A673 (cell line): ENCODE results near the gene SESN2. TPM values are rescaled to one million over a fixed set of nuclear protein-coding genes. Genes with fewer than 3 reads are reported as not detected.

ENCODE experiments used
- BruUV-seq: library from RNA; stranded (reverse); fragments of 400-500 nt; replicated peaks from 2 replicates; lab custom pipeline; 2021; lab: Mats Ljungman, UMichigan
- CTCF ChIA-PET: fragments of 300-600 bp; sonication (Branson Sonifier 250); formaldehyde crosslinking; loops from one replicate; lab custom pipeline; 2022; ENCODE audit warnings: antibody characterized with exemption; lab: Charles Lee
- POLR2A ChIA-PET: fragments of 300-600 bp; sonication (Branson Sonifier 250); formaldehyde crosslinking; loops from one replicate; lab custom pipeline; 2022; ENCODE audit warnings: antibody characterized with exemption; ENCODE audit not compliant: low non-redundant PET; lab: Charles Lee
- DNase-seq: peaks from one replicate; pipeline ENCODE4 v3.0.0-alpha.2; 2015; ENCODE audit warnings: low spot score
- H3K27ac ChIP-seq: fragments of 200-600 bp; sonication (generic); 2 replicates; pipeline ENCODE4 v1.5.1; 2016; ENCODE audit warnings: mixed run types, low read depth, mild to moderate bottlenecking, mixed read lengths, antibody characterized with exemption, low read length; ENCODE audit not compliant: poor library complexity, severe bottlenecking
- H3K27me3 ChIP-seq: fragments of 200-600 bp; sonication (generic); replicated peaks from 2 replicates; pipeline ENCODE4 v1.6.1; 2017; ENCODE audit warnings: mixed run types, low read depth, mild to moderate bottlenecking, mixed read lengths, antibody characterized with exemption, low read length; ENCODE audit not compliant: insufficient read depth, poor library complexity
- H3K36me3 ChIP-seq: fragments of 200-600 bp; sonication (generic); 2 replicates; pipeline ENCODE4 v1.6.1; 2016; ENCODE audit warnings: mixed run types, mild to moderate bottlenecking, mixed read lengths, antibody characterized with exemption, low read length; ENCODE audit not compliant: insufficient read depth, poor library complexity, severe bottlenecking
- H3K4me1 ChIP-seq: fragments of 200-600 bp; sonication (generic); 2 replicates; pipeline ENCODE4 v1.6.1; 2017; ENCODE audit warnings: mixed run types, mild to moderate bottlenecking, mixed read lengths, antibody characterized with exemption, low read length; ENCODE audit not compliant: insufficient read depth, poor library complexity, severe bottlenecking
- H3K4me3 ChIP-seq: fragments of 200-600 bp; sonication (generic); 2 replicates; pipeline ENCODE4 v1.5.1; 2016; ENCODE audit warnings: low read depth, mixed run types, mild to moderate bottlenecking, mixed read lengths, low read length; ENCODE audit not compliant: poor library complexity, severe bottlenecking
- H3K9me3 ChIP-seq: fragments of 200-600 bp; sonication (generic); 2 replicates; pipeline ENCODE4 v1.6.1; 2016; ENCODE audit warnings: mixed run types, low read depth, mild to moderate bottlenecking, mixed read lengths, antibody characterized with exemption, low read length; ENCODE audit not compliant: poor library complexity, severe bottlenecking
- EZH2 ChIP-seq: fragments of 200-600 bp; sonication (generic); IDR thresholded peaks from 2 replicates; pipeline ENCODE4 v1.6.1; 2017; ENCODE audit warnings: borderline replicate concordance, low read depth, mild to moderate bottlenecking, mixed read lengths, antibody characterized with exemption, low read length; ENCODE audit not compliant: poor library complexity, severe bottlenecking
- intact Hi-C: fragments of 100-400 bp; cut with micrococcal nuclease; formaldehyde crosslinking; loops from one replicate; pipeline ENCODE4 v1.10.0; 2022; ENCODE audit not compliant: unreplicated experiment
- total RNA-seq: library from RNA; stranded (reverse); gene quantifications from 2 replicates; pipeline ENCODE4 v1.2.3, GENCODE V29; 2021
- TF ChIP-seq, protein P1 (sequence below): fragments of 300-800, 200-600 bp; sonication (generic); conservative IDR thresholded peaks from 2 replicates; pipeline ENCODE4 v1.5.1; 2017; ENCODE audit warnings: low read depth, mild to moderate bottlenecking, antibody characterized with exemption, low read length, moderate library complexity, mixed read lengths

SESN2 gene
- total RNA-seq, 1 experiment from 2014 or later, result 15.7 TPM

- Histone ChIP-seq H3K27me3 (no peaks in the 10 kb centered on the region), H3K9me3 (no peaks in the 10 kb centered on the region), H3K4me3 (no peak overlapping the region), H3K27ac (no peak overlapping the region), H3K36me3 (peaks cover 53% of the 10 kb centered on the region), H3K4me1 (no peaks in the 10 kb centered on the region)
- POLR2A ChIA-PET, result no interaction called here
- CTCF ChIA-PET, result no interaction called here
- no peak for DNase-seq
- no peak for TF ChIP-seq EZH2
- TF ChIP-seq, protein P1, sequence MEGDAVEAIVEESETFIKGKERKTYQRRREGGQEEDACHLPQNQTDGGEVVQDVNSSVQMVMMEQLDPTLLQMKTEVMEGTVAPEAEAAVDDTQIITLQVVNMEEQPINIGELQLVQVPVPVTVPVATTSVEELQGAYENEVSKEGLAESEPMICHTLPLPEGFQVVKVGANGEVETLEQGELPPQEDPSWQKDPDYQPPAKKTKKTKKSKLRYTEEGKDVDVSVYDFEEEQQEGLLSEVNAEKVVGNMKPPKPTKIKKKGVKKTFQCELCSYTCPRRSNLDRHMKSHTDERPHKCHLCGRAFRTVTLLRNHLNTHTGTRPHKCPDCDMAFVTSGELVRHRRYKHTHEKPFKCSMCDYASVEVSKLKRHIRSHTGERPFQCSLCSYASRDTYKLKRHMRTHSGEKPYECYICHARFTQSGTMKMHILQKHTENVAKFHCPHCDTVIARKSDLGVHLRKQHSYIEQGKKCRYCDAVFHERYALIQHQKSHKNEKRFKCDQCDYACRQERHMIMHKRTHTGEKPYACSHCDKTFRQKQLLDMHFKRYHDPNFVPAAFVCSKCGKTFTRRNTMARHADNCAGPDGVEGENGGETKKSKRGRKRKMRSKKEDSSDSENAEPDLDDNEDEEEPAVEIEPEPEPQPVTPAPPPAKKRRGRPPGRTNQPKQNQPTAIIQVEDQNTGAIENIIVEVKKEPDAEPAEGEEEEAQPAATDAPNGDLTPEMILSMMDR, result no peak
- intact Hi-C loops, result no loop called here
- no TSS peak for BruUV-seq
Observed at GRCh38 chr1:28229089-28229488, 30.2 kb upstream of the SESN2 start.

DNA sequence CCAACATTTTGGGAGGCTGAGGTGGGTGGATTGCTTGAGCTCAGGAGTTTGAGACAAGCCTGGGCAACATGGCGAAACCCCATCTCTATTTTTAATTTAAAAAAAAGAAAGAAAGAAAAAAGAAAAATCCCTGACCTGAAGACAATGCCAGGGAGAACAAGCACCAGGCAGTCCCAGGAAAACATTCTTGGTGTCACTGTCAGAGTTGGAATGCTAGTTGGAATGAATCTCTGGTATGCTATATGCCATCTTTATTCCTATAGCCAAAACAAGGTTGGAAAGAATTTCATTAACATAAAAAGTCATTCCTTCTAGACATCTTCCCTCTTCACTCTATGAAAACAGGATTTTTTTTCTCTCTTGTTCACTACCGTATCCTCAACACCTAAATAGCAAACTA lies 29.3 kb upstream of the SESN2 start:
- H3K27ac ChIP-seq, result no peak overlapping the region
- DNase-seq, result no peak
- no peaks in the 10 kb centered on the region for H3K4me1 ChIP-seq
- peaks cover 46% of the 10 kb centered on the region for H3K36me3 ChIP-seq
- BruUV-seq, result no TSS peak
- TF ChIP-seq, protein P1, result no peak
- no peak for TF ChIP-seq EZH2
- H3K4me3 ChIP-seq, result no peak overlapping the region
- no peaks in the 10 kb centered on the region for H3K9me3 ChIP-seq
- no peaks in the 10 kb centered on the region for H3K27me3 ChIP-seq
- intact Hi-C loops, result no loop called here
- ChIA-PET POLR2A (no interaction called here), CTCF (no interaction called here)

DNA sequence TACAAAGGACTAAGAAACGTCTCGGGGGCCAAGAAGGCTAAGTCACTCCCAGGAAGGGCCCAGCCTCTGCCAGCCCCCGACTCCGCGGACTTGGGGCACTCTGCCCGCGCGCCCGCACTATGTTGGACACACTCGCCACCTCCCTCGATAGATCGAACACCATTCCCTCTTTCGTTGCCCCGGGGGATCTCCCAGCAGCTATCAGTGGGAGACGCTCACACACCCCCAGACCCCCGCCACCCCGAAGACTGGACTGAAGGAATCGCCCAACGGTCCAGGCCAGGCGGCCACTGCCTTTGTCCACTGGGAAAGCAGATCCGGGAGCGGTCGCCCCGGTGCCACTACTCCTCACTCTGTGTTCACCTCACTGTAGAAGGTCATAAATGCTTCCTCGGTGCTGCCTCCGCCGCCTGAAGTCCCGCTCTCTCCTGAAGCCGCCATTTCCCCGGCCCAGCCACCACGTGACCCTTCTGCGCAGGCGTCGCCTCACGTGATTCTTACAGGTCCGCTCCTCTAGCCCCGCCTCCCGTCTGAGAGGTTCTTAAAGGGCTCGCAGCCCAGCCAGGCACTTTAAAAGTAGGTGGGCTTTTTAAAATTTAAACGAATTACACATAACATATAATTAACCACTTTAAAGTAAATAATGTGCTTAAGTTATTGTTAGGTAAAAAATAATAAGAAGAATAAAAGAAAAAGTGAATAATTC lies 26.6 kb upstream of the SESN2 start, which contains the start of gene DNAJC8:
Gene DNAJC8 (minus strand): TSS at position 472 of the 706 bp plus-strand sequence. CDS start 31 bp downstream, at position 441.
- peak; percentile 97 for DNase-seq
- ChIA-PET CTCF (no interaction called here), POLR2A (no interaction called here)
- Histone ChIP-seq H3K27me3 (no peaks in the 10 kb centered on the region), H3K4me3 (peak within 1 kb of the TSS; percentile 79), H3K27ac (peak within 1 kb of the TSS; percentile 82), H3K4me1 (peaks cover 5% of the 10 kb centered on the region), H3K36me3 (peaks cover 20% of the 10 kb centered on the region), H3K9me3 (no peaks in the 10 kb centered on the region)
- intact Hi-C loops, result no loop called here
- no peak for TF ChIP-seq EZH2
- TF ChIP-seq, protein P1, result no peak
- TSS peak; percentile 72 for BruUV-seq
